ENCODE results near the gene GTF2IRD1. TPM values are rescaled to one million over a fixed set of nuclear protein-coding genes. Genes with fewer than 3 reads are reported as not detected.

The GTF2IRD1 gene
- total and polyA plus RNA-seq, 5 donors from 2014 or later, result 0.16 to 2.4 TPM; not detected in 3

DNA sequence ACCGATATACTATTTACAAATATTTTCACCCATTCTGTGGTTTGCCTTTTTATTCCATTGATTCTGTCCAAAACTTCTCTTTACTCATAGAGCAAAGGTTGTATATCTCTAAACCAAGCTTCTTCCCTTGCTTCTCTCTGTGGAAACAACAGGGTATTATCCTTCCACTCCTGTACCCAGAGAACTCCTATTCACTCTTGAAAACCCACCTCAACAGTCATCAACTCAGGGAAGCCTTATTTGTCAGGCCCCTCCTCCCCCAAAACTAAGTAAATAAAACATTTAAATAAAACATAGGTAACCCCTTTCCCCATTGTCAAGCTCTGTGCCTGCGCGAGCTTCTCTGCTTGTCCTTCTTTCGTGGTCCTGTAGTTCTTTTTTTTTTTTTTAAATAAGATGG lies 44.6 kb downstream of the GTF2IRD1 start:
- ATAC-seq (ENCODE audit: low read depth in 2 of 2) (no peak), DNase-seq (no peak)
- Mint-ChIP-seq H3K4me3 (no peak overlapping the region), H3K27ac (no peak overlapping the region), H3K27me3 (no peaks in the 10 kb centered on the region), H3K36me3 (no peaks in the 10 kb centered on the region), H3K9me3 (peaks cover 0 to 1% (median 0%) of the 10 kb centered on the region in 7 donors), H3K4me1 (no peaks in the 10 kb centered on the region)
- Histone ChIP-seq H3K36me3 (ENCODE audit: control insufficient read depth, insufficient read depth, low read length) (no peaks in the 10 kb centered on the region), H3K9me3 (ENCODE audit: control insufficient read depth in 2 of 2, low read length in 2 of 2) (no peaks in the 10 kb centered on the region), H3K27ac (ENCODE audit: insufficient read depth, low read length, poor library complexity, severe bottlenecking) (no peak overlapping the region), H3K27me3 (ENCODE audit: control insufficient read depth, insufficient read depth, low read length) (no peaks in the 10 kb centered on the region), H3K4me3 (ENCODE audit: low read depth, low read length) (no peak overlapping the region), H3K4me1 (ENCODE audit: control insufficient read depth, insufficient read depth, low read length, poor library complexity, severe bottlenecking) (no peaks in the 10 kb centered on the region)

DNA sequence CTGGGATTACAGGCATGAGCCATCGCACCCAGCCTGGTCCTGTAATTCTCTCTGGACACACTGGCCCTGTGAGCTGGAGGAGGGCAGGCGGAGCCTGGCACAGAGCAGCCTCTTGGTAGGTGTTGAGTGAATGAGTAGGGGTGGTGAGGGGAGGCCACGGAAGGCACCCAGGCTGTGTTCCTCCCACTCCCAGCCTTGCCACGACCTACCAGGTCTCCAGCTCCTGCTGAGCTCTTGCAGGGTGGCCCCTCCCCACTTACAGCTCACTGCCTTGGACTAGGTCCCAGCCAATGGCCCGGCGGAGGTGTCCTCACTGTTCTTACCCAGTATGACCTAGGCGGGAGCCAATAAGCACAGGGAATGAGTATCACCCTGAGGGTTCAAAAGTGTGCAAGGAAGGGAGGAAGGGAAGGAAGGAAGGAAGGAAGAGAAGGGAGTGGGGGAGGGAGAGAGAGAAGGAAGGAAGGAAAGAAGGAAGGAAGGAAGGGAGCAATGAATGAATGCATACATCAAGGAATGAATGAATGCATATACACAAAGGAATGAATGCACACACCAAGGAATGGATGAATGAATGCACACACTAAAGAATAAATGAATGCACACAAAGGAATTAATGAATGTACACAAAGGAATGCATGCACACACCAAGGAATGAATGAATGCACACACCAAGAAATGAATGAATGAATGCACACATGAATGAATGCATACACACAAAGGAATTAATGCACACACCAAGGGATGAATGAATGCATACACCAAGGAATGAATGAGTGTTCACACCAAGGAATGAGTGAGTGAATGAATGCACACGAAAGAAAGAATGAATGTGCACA lies 45.5 kb downstream of the GTF2IRD1 start:
- no peaks in the 10 kb centered on the region for H3K27me3 Mint-ChIP-seq
- H3K27ac Mint-ChIP-seq, result no peak overlapping the region
- no peaks in the 10 kb centered on the region for H3K4me1 Mint-ChIP-seq
- Histone ChIP-seq H3K9me3 (ENCODE audit: control insufficient read depth in 2 of 2, low read length in 2 of 2) (no peaks in the 10 kb centered on the region), H3K27ac (ENCODE audit: insufficient read depth, low read length, poor library complexity, severe bottlenecking) (no peak overlapping the region), H3K4me1 (ENCODE audit: control insufficient read depth, insufficient read depth, low read length, poor library complexity, severe bottlenecking) (no peaks in the 10 kb centered on the region), H3K36me3 (ENCODE audit: control insufficient read depth, insufficient read depth, low read length) (no peaks in the 10 kb centered on the region), H3K27me3 (ENCODE audit: control insufficient read depth, insufficient read depth, low read length) (no peaks in the 10 kb centered on the region), H3K4me3 (ENCODE audit: low read depth, low read length) (no peak overlapping the region)
- DNase-seq, result no peak
- H3K4me3 Mint-ChIP-seq, result no peak overlapping the region
- H3K36me3 Mint-ChIP-seq, result no peaks in the 10 kb centered on the region
- ATAC-seq (ENCODE audit: low read depth in 2 of 2), result no peak
- peaks cover 0 to 1% (median 0%) of the 10 kb centered on the region in 7 donors for H3K9me3 Mint-ChIP-seq

DNA sequence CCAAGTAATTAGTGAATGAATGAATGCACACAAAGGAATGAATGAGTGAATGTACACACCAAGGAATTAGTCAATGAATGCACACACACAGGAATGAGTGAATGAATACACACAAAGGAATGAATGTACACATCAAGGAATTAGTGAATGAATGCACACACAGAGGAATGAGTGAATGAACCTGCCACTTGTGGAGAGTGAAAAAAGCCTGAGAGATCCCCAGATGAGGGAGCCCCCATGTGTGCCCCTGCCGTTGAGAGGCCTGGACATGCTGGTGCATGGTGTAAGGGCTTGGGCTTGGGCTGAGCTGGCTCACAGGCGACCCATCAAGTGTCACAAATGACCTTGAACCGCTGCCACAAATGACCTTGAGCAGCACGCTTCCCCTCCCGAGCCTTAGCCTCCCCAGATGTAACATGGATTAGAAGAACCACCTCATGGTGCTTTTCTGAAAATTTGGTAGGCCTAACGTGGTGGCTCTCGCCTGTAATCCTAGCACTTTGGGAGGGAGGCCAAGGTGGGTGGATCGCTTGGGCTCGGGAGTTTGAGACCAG lies 46.2 kb downstream of the GTF2IRD1 start:
- Histone ChIP-seq H3K27me3 (ENCODE audit: control insufficient read depth, insufficient read depth, low read length) (no peaks in the 10 kb centered on the region), H3K4me3 (ENCODE audit: low read depth, low read length) (no peak overlapping the region), H3K36me3 (ENCODE audit: control insufficient read depth, insufficient read depth, low read length) (no peaks in the 10 kb centered on the region), H3K27ac (ENCODE audit: insufficient read depth, low read length, poor library complexity, severe bottlenecking) (no peak overlapping the region), H3K9me3 (ENCODE audit: control insufficient read depth in 2 of 2, low read length in 2 of 2) (no peaks in the 10 kb centered on the region), H3K4me1 (ENCODE audit: control insufficient read depth, insufficient read depth, low read length, poor library complexity, severe bottlenecking) (no peaks in the 10 kb centered on the region)
- no peak for ATAC-seq (ENCODE audit: low read depth in 2 of 2)
- Mint-ChIP-seq H3K36me3 (no peaks in the 10 kb centered on the region), H3K4me1 (no peaks in the 10 kb centered on the region), H3K4me3 (no peak overlapping the region), H3K9me3 (peaks cover 0 to 1% (median 0%) of the 10 kb centered on the region in 7 donors), H3K27ac (no peak overlapping the region), H3K27me3 (no peaks in the 10 kb centered on the region)
- no peak for DNase-seq

- Histone ChIP-seq H3K36me3 (ENCODE audit: control insufficient read depth, insufficient read depth, low read length) (no peaks in the 10 kb centered on the region), H3K4me3 (ENCODE audit: low read depth, low read length) (no peak overlapping the region), H3K9me3 (ENCODE audit: control insufficient read depth in 2 of 2, low read length in 2 of 2) (no peaks in the 10 kb centered on the region), H3K4me1 (ENCODE audit: control insufficient read depth, insufficient read depth, low read length, poor library complexity, severe bottlenecking) (no peaks in the 10 kb centered on the region), H3K27me3 (ENCODE audit: control insufficient read depth, insufficient read depth, low read length) (no peaks in the 10 kb centered on the region), H3K27ac (ENCODE audit: insufficient read depth, low read length, poor library complexity, severe bottlenecking) (no peak overlapping the region)
- H3K27ac Mint-ChIP-seq, result no peak overlapping the region
- H3K4me1 Mint-ChIP-seq, result no peaks in the 10 kb centered on the region
- H3K4me3 Mint-ChIP-seq, result no peak overlapping the region
- H3K36me3 Mint-ChIP-seq, result no peaks in the 10 kb centered on the region
- H3K27me3 Mint-ChIP-seq, result no peaks in the 10 kb centered on the region
- peaks cover 0 to 1% (median 0%) of the 10 kb centered on the region in 7 donors for H3K9me3 Mint-ChIP-seq
- ATAC-seq (ENCODE audit: low read depth in 2 of 2) (no peak), DNase-seq (no peak)
Observed at GRCh38 chr7:74501298-74501697, 47.6 kb downstream of the GTF2IRD1 start.

DNA sequence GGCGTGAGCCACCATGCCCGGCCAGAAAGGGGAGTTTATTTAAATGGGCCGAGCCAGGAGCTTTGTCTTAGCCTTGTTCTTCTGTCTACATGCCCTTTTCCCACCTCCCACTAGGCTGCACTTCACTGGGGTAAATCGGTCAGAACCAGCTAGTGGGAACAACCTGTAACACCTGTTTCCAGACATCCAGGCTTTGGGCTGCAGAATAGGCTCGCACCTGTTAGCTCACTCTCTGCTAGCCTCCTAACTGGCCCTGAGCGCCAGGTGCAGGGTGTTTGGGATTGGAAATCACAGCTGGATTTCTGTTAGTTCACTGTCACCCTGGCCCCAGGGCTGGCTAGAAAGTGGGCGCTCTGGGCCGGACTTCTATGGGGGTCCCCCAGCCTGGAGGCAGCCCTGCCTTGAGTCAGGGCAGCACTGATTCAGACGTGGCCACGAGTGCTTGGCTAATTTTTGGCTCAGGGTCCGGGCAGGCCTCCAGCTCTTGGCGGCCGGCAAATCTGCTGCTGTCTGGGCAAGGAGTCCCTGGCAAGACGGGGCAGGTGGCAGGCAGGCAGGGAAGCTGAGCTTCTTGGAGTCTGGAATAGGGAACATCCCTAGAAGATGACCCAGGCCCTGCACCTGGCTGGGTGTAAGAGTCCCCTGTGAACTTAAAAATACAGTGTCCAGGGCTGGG lies 48.6 kb downstream of the GTF2IRD1 start:
- Histone ChIP-seq H3K36me3 (ENCODE audit: control insufficient read depth, insufficient read depth, low read length) (no peaks in the 10 kb centered on the region), H3K27ac (ENCODE audit: insufficient read depth, low read length, poor library complexity, severe bottlenecking) (no peak overlapping the region), H3K27me3 (ENCODE audit: control insufficient read depth, insufficient read depth, low read length) (no peaks in the 10 kb centered on the region), H3K4me3 (ENCODE audit: low read depth, low read length) (no peak overlapping the region), H3K4me1 (ENCODE audit: control insufficient read depth, insufficient read depth, low read length, poor library complexity, severe bottlenecking) (no peaks in the 10 kb centered on the region), H3K9me3 (ENCODE audit: control insufficient read depth in 2 of 2, low read length in 2 of 2) (no peaks in the 10 kb centered on the region)
- no peak overlapping the region for H3K4me3 Mint-ChIP-seq
- ATAC-seq (ENCODE audit: low read depth in 2 of 2), result no peak
- no peaks in the 10 kb centered on the region for H3K36me3 Mint-ChIP-seq
- no peak for DNase-seq
- H3K9me3 Mint-ChIP-seq, result peaks cover 0 to 1% (median 0%) of the 10 kb centered on the region in 7 donors
- H3K27me3 Mint-ChIP-seq, result no peaks in the 10 kb centered on the region
- H3K27ac Mint-ChIP-seq, result no peak overlapping the region
- no peaks in the 10 kb centered on the region for H3K4me1 Mint-ChIP-seq

DNA sequence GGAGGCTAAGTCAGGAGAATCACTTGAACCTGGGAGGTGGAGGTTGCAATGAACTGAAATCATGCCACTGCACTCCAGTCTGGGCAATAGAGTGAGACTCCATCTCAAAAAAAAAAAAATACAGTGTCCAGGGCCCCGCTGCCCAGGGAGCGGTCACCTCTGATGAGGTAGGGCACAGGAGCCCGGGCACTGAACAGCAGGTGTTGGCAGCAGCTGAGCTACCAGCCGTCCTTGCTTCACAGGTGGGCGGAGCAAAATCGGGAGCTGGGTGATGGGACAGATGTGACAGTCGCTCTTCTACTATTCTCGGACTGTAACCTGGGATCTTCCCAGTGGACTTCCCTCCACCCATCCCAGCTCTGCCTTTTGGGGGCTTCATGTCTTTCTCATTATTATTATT lies 49.4 kb downstream of the GTF2IRD1 start:
- H3K4me3 ChIP-seq (ENCODE audit: low read depth, low read length), result no peak overlapping the region
- no peaks in the 10 kb centered on the region for H3K36me3 Mint-ChIP-seq
- ATAC-seq (ENCODE audit: low read depth in 2 of 2) (no peak), DNase-seq (no peak)
- peaks cover 0 to 1% (median 0%) of the 10 kb centered on the region in 7 donors for H3K9me3 Mint-ChIP-seq
- no peak overlapping the region for H3K27ac ChIP-seq (ENCODE audit: insufficient read depth, low read length, poor library complexity, severe bottlenecking)
- H3K4me1 Mint-ChIP-seq, result no peaks in the 10 kb centered on the region
- H3K27me3 ChIP-seq (ENCODE audit: control insufficient read depth, insufficient read depth, low read length), result no peaks in the 10 kb centered on the region
- H3K27ac Mint-ChIP-seq, result no peak overlapping the region
- no peaks in the 10 kb centered on the region for H3K9me3 ChIP-seq (ENCODE audit: control insufficient read depth in 2 of 2, low read length in 2 of 2)
- no peaks in the 10 kb centered on the region for H3K36me3 ChIP-seq (ENCODE audit: control insufficient read depth, insufficient read depth, low read length)
- no peak overlapping the region for H3K4me3 Mint-ChIP-seq
- H3K27me3 Mint-ChIP-seq, result no peaks in the 10 kb centered on the region
- no peaks in the 10 kb centered on the region for H3K4me1 ChIP-seq (ENCODE audit: control insufficient read depth, insufficient read depth, low read length, poor library complexity, severe bottlenecking)

- no peaks in the 10 kb centered on the region for H3K4me1 Mint-ChIP-seq
- H3K9me3 Mint-ChIP-seq, result peaks cover 0 to 1% (median 0%) of the 10 kb centered on the region in 7 donors
- Histone ChIP-seq H3K4me1 (ENCODE audit: control insufficient read depth, insufficient read depth, low read length, poor library complexity, severe bottlenecking) (no peaks in the 10 kb centered on the region), H3K4me3 (ENCODE audit: low read depth, low read length) (no peak overlapping the region), H3K9me3 (ENCODE audit: control insufficient read depth in 2 of 2, low read length in 2 of 2) (no peaks in the 10 kb centered on the region), H3K27ac (ENCODE audit: insufficient read depth, low read length, poor library complexity, severe bottlenecking) (no peak overlapping the region), H3K36me3 (ENCODE audit: control insufficient read depth, insufficient read depth, low read length) (no peaks in the 10 kb centered on the region), H3K27me3 (ENCODE audit: control insufficient read depth, insufficient read depth, low read length) (no peaks in the 10 kb centered on the region)
- H3K27ac Mint-ChIP-seq, result peak overlapping the region in 1 of 3 donors; percentile 66
- ATAC-seq (ENCODE audit: low read depth in 2 of 2) (no peak), DNase-seq (no peak)
- no peaks in the 10 kb centered on the region for H3K36me3 Mint-ChIP-seq
- H3K27me3 Mint-ChIP-seq, result no peaks in the 10 kb centered on the region
- H3K4me3 Mint-ChIP-seq, result no peak overlapping the region
Observed at GRCh38 chr7:74503943-74504342, 50.2 kb downstream of the GTF2IRD1 start.

Data from CD4-positive, CD25-positive, alpha-beta regulatory T cell (primary cell).